ENCODE measurements around the gene SRSF4. TPM values are rescaled to one million over a fixed set of nuclear protein-coding genes. Genes with fewer than 3 reads are reported as not detected.
"Not testable (repeated sequence)": the region's sequence is repeated elsewhere in the genome, so short reads cannot be mapped to it uniquely, and the experiment has no call there.

Gene SRSF4
- 68.3 TPM for polyA plus RNA-seq (2013, experiment 1 of 2; ENCODE audit: insufficient read length)
- 65.9 TPM for polyA plus RNA-seq (2013, experiment 2 of 2; ENCODE audit: insufficient read length)

DNA sequence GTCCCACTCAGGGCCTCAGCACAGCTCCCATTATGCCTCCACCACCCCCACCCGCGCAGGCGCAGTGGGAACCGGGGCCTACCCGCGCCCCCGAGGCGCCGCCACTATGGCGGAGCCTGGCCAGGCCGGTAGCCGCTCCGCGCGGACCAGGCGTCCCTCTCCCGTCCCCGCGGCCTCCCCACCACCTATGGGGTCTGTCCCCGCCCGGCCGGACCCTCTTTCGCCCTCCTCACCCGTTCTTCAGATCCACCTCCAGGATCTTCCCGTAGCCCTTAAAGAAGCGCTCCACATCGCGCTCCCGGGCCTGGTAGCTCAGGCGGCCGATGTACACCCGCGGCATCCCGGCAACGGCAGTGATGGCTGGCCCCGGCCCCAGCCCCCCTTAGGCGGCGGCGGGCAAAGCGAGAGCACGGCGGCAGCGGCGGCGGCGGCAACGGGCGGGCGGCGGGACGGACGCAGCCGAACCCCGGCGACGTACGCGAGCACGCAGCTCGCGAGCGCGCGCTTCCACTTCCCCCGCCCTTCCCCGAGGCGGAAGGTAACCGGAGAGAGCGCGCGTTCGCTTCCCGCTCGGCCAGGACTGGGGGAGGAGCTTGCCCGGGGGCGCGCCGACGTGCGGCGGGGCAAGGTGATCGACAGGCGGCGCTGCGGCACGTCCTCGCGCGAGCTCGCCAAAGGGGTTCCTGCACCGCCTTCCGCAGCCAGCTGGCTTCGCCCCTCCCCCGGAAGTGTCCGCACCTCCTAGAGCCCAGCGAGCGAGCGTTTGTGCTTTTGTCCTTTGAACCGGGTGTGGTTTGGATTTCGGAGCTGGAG lies at the start of gene SRSF4:
TSS of gene SRSF4 (minus strand) at position 488 of the 813 bp plus-strand sequence. CDS start at position 340, 148 bp downstream.
- peak; percentile 99 for DNase-seq

DNA sequence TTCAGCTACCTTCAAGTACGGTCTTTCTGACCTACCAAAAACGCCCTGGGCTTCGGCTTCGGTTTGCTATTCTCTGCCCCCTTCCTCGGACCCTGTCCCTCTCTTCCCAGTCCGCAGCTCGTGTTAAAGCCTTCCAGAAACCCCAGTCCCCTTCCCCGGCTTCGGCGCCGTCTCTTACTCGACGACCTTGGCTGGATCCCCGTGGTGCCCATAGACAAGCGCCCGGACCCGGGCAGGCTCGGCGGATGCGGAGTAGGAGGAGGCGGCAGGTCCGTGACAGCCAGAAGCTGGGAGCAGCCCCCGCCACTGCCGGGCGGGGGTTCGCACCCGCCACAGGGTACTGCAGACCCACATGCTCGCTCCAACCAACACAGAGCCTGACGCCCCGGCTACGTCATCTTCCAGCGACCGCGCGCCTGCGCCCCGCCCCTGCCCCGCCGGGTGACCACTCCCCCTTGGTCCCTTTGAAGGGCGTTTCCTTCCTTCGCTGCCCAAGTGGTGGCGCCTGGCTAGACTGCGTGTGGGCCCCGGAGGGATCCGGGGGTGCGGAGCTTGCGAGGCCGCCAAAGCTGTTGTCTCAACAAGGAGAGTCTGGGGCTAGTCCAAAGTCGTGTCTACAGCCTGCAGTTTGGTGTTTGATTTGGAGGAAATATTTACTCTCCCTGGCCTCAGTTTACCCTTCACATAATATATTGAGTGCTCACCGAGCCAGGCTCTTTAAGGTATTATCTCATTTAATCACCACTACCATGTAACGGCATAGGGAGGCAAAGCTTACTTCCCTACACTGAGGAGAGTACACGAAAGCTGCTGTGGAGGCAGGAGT lies 49.1 kb upstream of the SRSF4 start, which contains the start of gene MECR:
TSS of gene MECR (minus strand) at position 382 of the 826 bp plus-strand sequence. CDS start at position 354, 28 bp downstream.
- DNase-seq = peak; percentile 94

DNA sequence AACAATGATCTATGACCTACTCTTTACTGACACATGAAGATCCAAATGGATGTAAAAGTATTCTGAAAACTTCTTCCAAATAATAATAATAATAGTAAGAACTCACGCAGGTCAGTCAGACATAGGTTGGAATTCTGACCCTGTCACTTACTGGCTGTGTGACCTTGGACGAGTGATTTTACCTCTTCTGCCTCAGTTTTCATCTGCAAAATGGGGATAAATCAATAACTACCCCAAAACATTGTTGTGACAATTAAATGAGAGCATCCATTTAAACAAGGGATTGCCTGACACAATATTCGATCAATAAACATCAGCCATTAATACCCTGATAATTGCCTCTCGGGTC lies 48.5 kb upstream of the SRSF4 start:
- no peak for DNase-seq

DNA sequence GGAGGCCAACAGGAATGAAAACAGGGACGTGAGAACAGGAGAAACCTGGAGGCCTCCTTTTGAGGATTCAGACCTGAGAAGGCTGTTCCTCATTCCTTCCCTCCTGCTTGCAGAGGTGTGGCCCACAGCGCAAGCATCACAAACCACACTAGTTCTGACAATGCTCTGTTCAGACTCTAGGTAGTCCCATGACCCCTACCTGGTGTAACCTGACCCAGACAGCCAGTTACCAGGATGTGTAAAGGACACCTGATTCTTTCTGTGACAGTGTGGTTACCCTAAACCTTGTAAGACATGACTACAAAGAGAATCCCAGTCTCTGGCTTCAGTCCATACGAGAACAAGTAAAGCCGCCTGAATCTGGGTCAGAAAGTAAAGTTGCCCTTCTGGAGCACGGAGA lies 45.8 kb upstream of the SRSF4 start:
- no peak for DNase-seq

DNA sequence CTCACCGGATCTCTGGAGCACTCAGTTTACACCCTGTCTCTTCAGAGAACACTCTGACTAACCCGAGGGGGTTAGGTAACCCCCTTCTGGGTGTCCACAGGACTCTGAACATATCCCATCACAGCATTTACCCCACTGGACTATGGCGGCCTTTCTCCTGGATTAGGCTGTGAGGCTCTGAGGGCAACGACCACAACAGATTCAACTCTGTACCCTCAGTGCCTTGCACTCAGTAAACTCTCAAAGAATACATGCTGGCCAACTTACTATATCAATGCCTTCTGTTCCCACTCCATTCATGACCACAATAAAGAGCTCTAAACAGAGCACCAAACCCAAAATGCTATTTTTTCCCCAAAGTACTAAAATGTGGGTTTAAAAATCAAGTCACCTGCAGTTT lies 43.7 kb upstream of the SRSF4 start:
- DNase-seq = no peak

DNA sequence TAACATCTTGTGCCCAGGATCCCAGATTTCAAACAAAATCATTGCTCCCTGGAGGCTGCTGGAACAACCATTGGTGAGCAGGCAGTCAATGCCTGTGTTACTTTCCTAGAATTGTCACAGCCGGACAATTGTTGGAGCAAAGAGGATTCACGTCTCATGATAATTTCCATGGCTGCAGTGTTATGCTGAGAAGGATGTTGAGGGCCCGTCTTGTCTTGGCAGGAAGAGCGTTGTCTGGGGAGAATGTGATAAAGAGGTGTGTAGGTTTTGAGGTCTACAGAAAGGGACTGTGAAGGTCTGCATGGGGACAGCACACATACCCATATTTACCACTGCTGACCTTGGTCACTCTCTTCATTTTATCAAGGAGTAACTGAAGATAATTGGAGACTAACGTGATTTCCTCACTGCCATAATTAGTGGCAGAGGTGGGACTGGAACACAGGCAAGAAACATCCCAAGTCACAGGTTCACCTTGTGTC lies 42.7 kb upstream of the SRSF4 start:
- DNase-seq = no peak

DNA sequence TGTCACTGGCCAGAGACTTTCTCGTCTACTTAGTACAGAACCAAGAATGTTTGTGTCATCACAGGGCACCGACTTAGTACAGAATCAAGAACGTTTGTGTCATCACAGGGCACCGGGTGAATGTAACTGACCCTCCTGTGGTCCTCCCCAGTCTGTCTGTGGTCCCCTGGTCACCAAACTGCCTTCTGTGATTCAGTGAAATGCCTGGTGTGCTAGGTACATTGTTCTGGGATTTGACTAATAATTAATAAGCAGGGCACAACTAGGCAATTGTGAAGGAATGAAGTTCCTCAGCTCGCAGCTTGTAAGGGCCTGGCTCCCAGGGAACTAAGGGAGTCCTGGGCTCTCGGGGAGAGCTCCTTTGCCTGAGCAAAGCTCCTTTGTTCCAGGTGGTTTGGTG lies 41.8 kb upstream of the SRSF4 start:
- DNase-seq = no peak

DNA sequence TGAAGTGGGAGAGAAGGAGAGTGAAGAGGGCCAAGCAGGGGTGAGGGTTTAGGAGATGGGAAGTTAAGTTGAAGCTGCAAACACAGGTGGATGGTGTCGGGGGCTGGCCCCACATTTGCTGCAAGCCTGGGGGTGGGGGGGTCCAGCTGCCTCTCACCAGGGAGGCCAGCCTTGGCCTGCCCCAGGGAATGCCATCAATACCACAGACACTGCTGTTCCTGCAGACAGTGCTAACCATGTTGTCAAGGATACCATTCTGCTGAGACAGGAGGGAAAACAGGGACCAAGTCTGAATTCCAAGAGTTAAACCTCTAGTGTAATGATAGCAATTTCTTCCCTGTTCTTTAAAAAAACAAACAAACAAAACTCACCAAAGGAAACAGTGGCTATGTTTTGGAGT lies 41.0 kb upstream of the SRSF4 start:
- no peak for DNase-seq

DNA sequence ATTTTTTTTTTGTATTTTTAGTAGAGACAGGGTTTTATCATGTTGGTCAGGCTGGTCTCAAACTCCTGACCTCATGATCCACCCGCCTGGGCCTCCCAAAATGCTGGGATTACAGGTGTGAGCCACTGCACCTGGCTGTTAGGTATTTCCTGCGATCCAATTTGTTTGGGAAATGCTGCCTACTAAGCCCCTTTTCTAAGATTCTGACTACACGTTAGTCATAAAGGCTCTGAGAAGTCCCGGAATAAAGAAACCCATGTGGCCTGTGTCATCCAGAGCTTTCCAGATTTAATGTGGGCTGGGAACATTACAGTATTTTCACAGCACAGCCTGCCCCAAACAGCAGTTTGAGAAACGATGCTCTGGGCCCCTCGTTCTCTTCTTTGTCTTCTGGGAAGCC lies 40.6 kb upstream of the SRSF4 start:
- DNase-seq = not testable (repeated sequence)

DNA sequence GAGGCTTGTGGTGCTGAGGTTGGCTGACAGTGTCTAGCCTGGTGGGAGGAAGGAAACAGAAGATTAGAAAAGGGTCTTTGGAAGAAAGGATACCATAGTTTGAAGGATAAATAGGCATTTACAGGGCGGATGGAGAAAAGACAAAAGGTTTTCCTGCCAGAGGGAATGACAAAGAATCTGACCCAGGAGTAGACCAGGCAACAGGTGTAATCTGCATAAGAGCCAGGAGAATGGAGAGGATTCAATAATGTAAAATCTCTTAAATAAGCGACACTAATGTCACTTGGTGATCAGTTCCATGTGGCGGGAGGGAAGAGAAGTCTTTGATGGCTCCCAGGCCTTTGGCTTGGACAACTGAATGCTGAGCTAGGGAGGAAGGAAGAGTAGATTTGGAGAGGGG lies 39.6 kb upstream of the SRSF4 start:
- DNase-seq = no peak

DNA sequence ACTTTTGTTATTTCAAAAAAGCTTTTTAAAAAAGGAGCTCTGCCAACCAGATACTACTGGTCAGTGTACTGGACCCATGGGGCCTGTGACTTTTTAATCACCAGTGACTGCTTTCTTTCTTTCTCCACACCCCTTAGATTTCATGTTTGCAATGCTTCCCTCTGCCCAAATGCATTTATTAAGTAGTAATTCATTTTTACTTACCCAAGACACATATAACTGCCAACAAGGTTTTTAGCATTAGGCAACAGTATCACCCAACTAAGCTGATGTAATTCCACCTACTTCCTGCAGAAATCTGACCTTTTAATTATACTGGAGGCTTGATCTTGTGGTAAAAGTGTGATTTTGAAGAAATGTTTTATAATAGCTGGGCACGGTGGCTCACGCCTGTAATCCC lies 36.5 kb upstream of the SRSF4 start:
- DNase-seq = no peak

DNA sequence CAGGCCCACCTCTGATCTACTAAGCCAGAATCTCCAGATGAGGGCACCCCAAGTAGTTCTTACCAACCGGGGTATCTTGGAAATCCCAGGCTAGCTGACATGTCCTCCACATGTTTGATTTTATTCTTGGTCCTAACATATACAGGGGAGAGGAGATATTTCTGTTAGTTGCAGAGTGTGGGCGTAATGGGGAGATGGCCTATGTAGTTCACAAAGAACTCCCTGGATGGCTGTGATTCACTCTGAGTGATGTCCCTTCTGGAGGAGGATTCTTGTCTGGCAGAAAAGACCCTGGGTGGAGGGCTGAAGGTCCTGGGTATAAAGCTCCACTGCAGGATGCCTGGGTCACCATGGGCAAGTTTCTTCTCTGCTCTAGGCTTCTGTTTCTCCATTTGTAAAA lies 35.9 kb upstream of the SRSF4 start:
- no peak for DNase-seq

DNA sequence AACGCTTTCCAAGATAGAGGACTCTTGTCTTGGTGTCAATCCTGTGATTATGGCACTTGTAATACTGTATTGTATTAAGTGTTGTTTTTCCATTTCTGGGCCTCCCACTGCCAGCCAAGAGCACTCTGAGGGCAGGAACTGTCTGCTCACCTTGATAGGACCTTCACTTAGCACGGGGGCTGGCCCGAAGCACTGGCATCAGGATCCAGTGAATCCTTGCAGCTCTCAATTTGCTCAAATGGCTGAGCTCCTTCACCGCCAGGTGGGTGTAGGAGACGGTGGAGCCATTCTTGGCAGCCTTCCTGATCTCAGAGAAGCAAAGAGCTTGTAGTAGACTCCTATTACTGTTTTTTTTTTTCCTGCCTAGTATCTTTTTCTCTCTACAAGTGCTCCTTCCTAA lies 31.4 kb upstream of the SRSF4 start:
- DNase-seq = no peak

DNA sequence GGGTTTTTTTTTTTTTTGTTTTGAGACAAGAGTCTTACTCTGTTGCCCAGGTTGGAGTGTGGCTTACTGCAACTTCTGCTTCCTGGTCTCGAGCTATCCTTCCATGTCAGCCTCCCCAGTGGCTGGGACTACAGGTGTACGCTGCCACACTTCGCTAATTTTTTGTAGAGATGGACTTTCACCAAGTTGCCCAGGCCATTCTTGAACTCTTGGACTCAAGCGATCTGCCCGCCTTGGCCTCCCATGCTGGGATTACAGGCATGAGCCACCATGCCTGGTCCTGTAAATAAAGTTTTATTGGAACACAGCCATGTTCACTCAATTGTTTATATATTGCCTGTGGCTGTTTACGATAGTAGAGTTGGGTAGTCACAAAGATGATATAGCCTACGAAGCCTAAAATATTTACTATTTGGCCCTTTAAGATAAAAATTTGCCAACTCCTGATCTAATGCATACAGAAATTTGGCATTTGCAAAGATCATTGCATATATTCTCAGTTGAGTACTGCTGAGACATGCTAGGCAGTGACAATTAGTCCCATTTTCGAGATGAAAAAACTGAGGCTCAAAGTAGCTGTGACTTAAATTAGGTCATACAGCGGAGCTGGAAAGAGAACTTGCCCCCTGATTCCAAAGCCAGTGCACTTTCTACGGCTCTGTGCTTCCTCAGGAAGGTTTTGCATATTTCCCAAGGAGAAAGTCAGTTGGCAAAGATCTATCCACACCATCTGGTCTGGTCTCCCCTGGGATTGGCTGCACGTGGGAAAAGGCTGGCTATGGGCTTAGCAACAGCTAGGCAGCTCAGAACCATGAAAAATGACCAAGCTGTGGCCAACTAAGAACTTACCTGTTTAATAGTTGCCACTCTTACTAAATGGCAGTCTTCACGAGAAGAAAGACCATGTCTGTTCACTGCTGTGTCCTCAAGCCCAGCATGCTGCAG lies 29.7 kb upstream of the SRSF4 start:
- peak; percentile 22 for DNase-seq

DNA sequence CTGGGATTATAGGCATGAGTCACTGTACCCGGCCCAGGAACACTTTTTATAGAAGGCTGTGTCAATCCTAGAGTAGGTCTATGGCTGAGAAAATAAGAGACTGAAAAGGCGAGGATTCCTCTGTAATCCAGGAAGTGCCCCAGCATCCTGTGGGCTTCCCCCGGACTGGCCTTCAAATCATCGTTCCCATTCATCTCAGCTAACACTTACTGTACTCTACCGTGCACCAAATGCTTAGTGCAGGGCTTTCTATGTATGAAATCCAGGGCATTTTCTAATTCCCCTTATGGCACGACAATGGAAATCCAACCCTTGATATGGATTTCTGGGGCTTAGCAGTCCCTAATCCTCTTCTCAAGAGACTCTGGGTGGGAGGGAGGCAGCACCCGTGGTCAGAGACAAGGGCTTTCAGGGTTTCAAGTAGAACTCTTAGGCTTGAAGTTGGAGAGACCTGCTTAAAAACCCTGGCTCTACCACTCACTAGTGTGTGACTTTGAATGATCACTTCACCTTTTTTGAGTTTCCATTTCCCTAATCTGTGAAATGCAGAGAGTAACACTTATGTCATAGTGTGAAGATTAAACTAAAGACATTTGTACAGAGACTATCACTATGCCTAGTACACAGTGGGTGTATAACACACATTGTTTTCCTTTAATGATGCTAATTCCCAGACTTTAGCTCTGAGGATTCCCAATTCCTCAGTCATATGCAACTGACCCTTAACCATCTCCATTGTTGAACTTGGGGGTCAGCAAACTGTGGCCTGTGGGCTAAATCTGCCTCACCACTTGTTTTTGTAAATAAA lies 28.8 kb upstream of the SRSF4 start:
- DNase-seq = no peak

DNA sequence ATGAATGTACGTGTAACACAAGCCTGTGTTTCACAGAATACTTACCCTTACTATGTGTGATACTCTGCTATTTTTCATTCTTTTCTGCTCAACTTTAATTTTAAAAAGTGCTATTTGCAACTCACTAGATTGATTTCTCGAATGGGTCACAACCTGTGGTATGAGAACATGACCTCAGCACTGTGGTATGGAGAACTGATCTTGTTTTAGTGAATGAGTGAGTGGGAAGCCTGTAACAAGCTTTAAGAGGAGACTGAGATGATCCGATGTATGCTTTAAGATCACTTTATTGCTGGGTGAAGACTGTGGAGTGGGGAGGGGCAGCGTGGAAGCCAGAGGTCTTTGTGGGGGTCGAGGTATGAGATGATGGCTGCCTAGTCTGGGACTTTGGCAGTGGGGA lies 27.5 kb upstream of the SRSF4 start:
- peak; percentile 47 for DNase-seq

DNA sequence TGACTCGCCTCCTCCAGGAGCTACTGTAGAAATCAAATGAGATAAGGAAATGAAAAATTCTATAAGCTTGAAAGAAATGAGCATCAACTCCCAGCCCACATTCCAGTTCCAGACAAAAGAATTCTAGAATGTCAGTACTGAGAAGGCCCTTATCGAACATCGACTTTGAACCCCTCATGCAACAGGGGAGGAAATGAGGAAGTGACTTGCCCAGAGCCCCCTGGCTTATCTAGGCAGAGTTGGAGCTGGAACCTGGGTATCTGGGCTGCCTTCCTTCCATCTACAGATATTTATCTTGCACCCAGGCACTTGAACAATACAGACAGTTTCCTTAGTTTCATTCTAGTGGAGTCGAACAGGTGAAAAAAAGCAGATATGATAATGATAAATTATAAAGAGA lies 26.7 kb upstream of the SRSF4 start:
- no peak for DNase-seq

DNA sequence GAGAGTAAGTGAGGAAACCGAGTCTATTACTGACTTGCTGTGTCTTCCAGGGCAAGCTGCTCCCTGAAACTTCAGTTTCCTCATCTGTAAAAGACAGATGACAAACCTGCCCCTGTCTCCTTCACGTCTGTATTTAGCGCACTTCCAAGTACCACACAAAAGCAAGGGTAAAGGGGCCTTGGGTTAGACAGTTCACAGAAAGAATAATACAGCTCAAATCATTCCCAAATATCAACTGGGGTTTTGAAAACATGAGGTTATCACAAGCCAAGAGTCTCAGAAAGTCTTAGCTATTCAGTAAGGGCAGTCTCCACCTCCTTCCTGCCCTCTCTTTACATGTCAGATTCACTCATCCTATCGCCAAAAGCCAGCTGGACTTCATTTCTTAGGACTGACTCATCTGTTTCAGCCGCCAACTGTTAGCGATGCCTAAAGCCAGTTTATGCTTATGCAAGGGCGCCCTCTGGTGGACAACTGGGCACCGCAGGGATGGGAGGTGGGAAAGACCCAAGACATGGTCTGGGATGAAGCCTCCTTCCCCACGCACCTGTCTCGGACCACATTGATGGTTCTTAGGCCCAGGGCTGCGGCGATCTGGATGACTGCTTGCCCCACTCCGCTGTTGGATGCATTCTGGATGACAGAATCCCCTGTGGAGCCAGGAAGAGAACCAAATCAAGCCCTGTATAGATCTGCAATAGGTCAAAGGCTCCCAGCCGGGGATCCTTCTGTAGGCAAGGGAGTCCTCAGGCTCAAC lies 21.1 kb upstream of the SRSF4 start:
- peak; percentile 98 for DNase-seq

DNA sequence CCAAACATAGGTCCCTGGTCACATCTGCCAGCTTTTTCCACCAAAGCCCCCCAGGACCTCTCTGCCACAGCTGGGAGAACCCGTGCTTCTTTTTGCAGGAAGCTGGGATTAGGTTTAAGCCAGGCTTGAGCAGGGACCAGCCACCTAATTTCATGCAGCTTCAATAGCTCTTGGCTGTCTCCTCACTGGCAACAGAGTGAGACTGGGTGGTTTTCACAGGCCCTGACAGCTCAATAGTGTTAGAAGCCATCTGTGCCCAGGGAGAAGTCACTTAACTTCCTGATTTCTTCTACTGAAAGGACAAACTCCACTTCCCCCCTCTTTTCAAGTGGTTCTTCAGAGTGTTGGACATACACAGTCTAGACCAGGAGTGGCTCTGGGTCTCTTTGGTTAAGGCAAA lies 20.4 kb upstream of the SRSF4 start:
- no peak for DNase-seq

DNA sequence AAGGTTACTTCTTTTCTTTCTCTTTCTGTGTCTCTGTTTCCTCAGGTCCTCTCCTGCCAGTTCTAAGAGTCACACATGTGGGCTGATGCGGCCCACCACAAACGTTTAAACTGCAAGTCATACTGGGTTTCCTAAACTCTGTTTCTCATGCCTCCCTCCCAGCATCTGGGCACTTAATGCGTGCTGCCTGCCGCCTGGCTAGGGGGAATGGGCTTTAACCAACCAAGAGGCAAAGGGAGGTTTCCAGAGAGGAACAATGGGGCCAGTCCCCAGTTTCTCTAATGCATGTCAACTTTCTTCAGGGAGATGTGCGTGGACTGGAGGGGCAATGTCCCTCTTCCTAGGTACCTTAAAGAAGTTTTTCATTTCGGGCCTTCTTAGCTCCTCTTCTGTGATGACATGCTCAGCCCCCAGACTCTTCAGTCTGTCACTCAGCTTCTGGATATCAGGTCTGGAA lies 19.9 kb upstream of the SRSF4 start:
- DNase-seq = no peak

Data from fibroblast of skin of scalp (primary cell).